Stimulated activated effector memory CD8-positive, alpha-beta T cell treated with anti-CD3 and anti-CD28 coated beads, Interleukin-12 subunit alpha, Interleukin-12 subunit beta, amount 100 ng/mL, for 72 hours (primary cell): ENCODE results near the gene TANGO6.

Experiments used
- ATAC-seq: fragments of 150-1000 bp; cut with Tn5 transposase; 2 replicates; pipeline ENCODE4 v1.10.0; 2021
- DNase-seq, 2 donors: peaks; one replicate each; pipeline ENCODE4 v3.0.0; 2021 to 2022; ENCODE audit warnings: low spot score in 2 of 2
- H3K27ac Mint-ChIP-seq: one replicate; pipeline ENCODE4 v1.8.0; 2022; ENCODE audit warnings: mild to moderate bottlenecking, mixed read lengths
- H3K36me3 Mint-ChIP-seq: one replicate; pipeline ENCODE4 v1.8.0; 2022; ENCODE audit warnings: mild to moderate bottlenecking, mixed read lengths
- H3K4me1 Mint-ChIP-seq: one replicate; pipeline ENCODE4 v1.8.0; 2022; ENCODE audit warnings: mixed read lengths
- H3K4me3 Mint-ChIP-seq: one replicate; pipeline ENCODE4 v1.8.0; 2022; ENCODE audit warnings: mild to moderate bottlenecking, mixed read lengths
- H3K9me3 Mint-ChIP-seq: one replicate; pipeline ENCODE4 v1.8.0; 2022; ENCODE audit warnings: mixed read lengths

The TANGO6 gene

DNA sequence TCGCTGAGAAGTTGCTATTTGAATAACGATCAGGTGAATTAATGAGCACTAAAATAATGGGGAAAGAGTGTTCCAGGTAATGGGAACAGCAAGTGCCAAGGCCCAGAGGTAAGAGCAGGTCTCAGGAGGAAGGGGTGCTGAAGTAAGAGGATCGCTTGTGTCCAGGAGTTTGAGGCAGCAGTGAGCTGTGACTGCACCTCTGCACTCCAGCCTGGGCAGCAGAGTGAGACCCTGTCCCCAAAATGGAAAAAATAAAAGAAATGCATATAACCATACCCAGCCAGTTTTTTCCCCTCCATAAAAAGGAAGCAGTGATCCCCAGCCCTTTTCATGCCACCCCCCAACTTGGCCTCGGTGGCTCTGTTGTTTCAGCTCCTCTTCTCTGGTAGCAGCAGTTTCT, 245.4 kb downstream of the TANGO6 start:
- Mint-ChIP-seq H3K4me3 (no peak overlapping the region), H3K4me1 (peaks cover 17% of the 10 kb centered on the region), H3K36me3 (peaks cover 10% of the 10 kb centered on the region), H3K9me3 (no peaks in the 10 kb centered on the region), H3K27ac (no peak overlapping the region)
- no peak for DNase-seq
- ATAC-seq = no peak

DNA sequence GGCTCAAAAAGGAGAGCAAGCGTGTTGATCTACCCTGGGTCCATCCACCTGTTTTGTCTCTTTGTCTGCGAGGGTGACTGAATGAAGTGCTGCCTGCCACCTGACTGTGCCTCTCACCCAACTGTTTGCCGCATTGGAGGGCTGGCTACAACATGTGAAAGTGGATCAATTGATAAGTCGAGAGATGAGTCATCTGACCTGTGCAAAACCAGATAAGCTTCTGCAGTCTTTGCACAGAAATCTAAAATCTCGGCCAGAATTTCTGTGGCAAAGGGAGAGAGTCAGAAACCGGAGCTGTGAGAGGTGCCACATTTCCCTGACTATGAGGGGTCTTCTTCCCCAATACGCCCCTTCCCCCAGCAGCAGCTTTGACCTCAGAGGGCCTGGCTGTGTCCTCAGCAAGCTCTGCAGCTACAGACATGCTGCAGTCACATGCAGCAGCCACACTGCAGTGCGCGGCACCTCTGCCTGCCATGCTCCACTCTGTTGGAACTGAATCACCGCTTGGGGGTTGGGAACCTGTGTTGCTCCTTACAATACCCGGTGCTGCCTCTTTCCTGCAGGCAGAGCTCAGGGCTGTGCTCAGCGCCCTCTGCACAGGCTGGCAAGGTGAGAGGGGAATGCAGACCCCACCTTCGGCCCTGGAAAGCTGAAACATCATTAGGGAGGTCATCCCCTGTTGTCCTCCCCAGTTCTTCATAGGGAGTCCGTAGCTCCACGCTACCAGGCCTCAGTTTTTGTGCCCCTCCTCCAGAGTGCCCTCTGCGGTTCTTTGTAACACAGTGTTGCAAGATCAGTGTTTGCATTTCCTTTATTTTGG, 246.0 kb downstream of the TANGO6 start:
- DNase-seq (peak in 1 of 2 donors; percentile 64), ATAC-seq (peak; percentile 93)
- Mint-ChIP-seq H3K4me1 (peaks cover 17% of the 10 kb centered on the region), H3K27ac (peak overlapping the region; percentile 24), H3K36me3 (peaks cover 10% of the 10 kb centered on the region), H3K4me3 (no peak overlapping the region), H3K9me3 (no peaks in the 10 kb centered on the region)

DNA sequence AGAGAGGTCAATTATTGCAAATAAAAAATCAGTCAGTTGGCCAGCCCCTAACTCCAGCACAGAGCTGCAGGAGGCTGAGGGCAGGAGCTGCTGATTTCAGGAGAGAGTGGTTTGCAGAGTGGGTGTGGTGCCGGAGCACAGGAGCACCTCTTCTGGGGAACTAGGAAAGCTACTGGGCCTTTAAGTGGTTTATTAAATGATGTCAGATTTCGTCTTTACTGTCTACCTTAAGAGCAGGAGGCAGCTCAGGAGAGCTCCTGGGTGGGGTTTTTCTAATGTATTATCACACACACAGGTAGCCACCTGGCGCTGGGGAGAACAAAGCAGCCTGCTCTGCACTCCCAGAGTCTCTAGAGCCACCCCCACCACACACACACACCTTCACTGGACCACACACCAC, 250.6 kb downstream of the TANGO6 start:
- Mint-ChIP-seq H3K9me3 (no peaks in the 10 kb centered on the region), H3K36me3 (no peaks in the 10 kb centered on the region), H3K27ac (no peak overlapping the region), H3K4me1 (peaks cover 8% of the 10 kb centered on the region), H3K4me3 (no peak overlapping the region)
- DNase-seq (no peak), ATAC-seq (no peak)

DNA sequence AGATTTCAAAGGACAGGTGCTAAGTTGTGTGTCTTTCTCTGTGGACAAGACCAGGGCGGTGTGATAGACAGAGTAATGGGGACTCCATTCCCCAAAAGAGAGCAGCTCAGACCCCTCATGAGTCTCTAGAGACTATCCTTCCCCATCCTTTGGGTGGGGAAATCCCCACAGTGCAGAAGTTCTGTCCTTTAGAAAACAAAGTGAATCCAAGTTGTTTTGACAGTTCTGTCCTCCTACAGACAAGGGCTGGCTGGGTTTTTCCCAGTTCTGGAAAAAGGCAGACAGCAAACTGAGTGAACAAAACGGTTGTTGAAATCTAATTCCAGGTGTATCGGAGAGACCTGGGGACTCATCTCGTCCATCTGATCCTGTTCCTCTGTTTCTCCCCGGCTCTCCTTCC, 251.2 kb downstream of the TANGO6 start:
- Mint-ChIP-seq H3K4me1 (peaks cover 3% of the 10 kb centered on the region), H3K4me3 (no peak overlapping the region), H3K36me3 (no peaks in the 10 kb centered on the region), H3K9me3 (no peaks in the 10 kb centered on the region), H3K27ac (no peak overlapping the region)
- ATAC-seq (no peak), DNase-seq (no peak)

DNA sequence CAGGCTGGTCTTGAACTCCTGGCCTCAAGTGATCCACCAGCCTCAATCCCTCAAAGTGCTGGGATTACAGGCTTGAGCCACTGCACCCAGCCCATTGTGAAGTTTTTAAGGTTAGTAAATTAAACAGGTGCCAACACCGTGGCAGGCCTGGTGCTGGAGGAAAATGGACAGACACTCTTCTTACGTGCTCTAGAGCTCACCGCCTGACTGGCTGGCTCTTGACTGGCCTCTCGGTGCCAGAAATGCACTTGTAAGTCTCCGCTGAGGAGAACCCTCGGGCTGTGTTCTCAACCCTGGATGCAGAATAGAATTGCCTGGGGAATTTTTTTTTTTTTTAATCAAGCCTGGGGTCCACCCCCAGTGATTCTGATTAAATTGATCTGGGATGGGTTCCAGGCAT, 251.9 kb downstream of the TANGO6 start:
- Mint-ChIP-seq H3K9me3 (no peaks in the 10 kb centered on the region), H3K4me3 (no peak overlapping the region), H3K4me1 (no peaks in the 10 kb centered on the region), H3K27ac (no peak overlapping the region), H3K36me3 (no peaks in the 10 kb centered on the region)
- no peak for ATAC-seq
- no peak for DNase-seq

DNA sequence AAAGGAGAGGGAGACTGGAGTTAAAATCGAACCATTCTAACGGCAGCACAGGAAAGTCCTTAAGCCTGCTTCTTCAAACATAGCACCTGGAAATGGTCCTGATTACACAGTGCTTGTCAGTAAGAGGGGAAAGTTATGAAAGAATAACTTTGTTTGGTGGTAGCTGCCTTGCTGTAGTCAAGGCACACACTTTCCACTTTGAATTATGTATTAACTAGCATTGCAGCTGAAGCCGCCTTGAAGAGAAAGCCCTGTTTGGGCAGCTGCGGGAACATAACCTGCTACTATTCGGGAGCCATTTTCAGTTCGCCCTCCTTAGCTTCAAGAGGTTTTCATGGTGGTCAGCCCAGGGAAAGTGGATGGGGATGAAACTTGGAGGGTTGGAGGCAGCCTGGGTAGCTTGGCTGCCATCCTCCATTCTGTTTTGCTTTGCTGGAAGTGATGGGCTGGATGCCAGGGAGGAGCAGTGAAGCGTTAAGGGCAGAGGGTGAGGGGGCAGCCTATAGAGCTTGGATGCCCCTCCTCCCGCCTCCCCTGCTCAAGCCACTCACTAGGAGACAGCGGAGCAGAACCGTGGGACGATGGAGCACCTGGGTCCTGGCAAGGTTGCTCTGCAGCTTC, 256.9 kb downstream of the TANGO6 start:
- no peak overlapping the region for H3K27ac Mint-ChIP-seq
- DNase-seq (no peak), ATAC-seq (no peak)
- peaks cover 1% of the 10 kb centered on the region for H3K4me1 Mint-ChIP-seq
- H3K36me3 Mint-ChIP-seq = no peaks in the 10 kb centered on the region
- no peak overlapping the region for H3K4me3 Mint-ChIP-seq
- no peaks in the 10 kb centered on the region for H3K9me3 Mint-ChIP-seq

DNA sequence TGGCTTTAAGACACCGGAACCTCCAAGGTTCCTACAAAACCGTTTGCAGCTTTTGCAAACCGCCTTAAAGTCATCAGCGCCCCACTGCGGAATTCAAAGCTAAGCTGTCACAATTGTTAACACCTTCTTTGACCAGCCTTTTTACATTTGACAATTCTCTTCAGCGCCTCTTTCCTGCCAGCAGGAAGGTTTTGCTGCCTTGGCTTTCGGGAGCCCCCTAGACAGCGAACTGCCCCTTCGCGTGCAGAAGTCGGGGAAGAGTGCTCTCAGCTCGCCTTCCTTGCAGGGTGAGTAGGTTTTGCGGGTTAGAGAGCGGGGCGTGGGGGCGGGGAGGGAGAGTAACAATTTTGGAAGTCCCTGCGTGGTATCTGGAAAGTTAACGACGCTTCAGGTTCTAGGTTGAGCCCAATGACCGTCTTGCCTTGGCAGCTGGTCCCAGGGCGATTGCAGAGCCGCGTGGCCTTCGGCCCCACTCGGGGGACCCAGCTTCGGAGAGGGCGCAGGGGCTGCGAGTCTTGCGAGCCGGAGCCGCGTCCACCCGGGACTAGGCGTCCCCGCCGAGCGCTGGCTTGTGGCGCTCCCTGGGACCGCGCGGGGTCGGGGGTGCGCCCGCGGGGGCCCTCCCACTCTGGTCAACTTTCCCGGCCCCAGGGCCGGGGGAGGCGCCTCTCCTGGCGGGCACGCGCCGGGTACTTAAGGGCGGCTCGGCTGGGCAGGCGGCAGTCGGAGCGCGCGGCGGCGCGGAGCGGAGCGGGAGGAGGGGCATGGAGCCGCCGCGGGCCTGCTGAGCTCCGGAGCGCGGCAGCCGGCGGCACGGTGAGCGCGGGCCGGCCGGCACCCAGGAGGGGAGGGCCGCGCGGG, 262.4 kb downstream of the TANGO6 start, which contains the start of gene HAS3:
TSS of gene HAS3 (plus strand) at position 153 of the 861 bp plus-strand sequence. CDS start 3,743 bp downstream, outside the sequence.
- H3K4me1 Mint-ChIP-seq = peaks cover 31% of the 10 kb centered on the region
- no peak within 1 kb of the TSS for H3K27ac Mint-ChIP-seq
- peaks cover 11% of the 10 kb centered on the region for H3K36me3 Mint-ChIP-seq
- DNase-seq = peak; percentile 20 to 63
- ATAC-seq = peak; percentile 75
- H3K4me3 Mint-ChIP-seq = peak within 1 kb of the TSS; percentile 82
- H3K9me3 Mint-ChIP-seq = no peaks in the 10 kb centered on the region

DNA sequence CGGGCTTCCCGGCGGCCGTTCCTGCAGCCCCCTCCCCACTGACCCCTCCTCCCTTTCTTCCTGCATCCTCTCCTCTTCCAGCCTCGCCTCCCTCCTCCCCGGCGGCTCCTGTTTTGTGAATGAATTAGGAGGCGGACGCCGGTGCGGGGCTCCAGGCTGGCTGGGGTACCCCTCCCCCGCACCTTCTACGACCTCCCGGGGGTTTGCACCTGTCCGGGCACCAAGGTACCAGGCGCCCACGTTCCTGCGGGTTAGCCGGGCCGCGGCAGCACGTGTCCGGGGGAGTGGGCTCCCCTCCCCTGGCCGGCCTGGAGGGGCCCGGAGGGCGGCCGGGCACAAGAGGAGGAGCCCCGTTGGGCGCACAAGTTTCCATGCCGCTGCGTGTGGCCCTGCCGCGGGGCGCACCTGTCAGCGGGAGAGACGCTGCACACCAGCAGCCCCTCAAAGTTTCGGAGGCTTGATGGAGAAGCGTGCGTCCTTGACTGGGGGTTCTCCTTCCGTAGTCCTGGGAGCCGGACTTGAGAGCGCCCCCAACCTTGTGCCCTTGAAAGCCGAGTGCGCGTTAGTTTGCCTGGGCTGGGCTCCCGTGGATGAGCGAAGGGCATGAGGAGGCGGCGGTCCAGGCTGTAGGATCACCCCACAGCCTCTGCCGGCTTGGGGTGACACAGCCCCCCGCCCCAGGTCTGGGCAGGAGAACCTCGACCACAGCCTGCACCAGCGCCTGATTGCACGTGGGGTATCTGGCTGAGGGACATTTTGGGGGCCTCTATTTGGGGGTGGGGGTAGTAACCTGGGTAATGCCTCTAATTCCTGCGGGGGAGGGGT, 263.4 kb downstream of the TANGO6 start:
- Mint-ChIP-seq H3K27ac (no peak overlapping the region), H3K4me3 (peak overlapping the region; percentile 82), H3K36me3 (peaks cover 12% of the 10 kb centered on the region), H3K4me1 (peaks cover 31% of the 10 kb centered on the region), H3K9me3 (no peaks in the 10 kb centered on the region)
- ATAC-seq (peak; percentile 22), DNase-seq (peak in 1 of 2 donors; percentile 58)

DNA sequence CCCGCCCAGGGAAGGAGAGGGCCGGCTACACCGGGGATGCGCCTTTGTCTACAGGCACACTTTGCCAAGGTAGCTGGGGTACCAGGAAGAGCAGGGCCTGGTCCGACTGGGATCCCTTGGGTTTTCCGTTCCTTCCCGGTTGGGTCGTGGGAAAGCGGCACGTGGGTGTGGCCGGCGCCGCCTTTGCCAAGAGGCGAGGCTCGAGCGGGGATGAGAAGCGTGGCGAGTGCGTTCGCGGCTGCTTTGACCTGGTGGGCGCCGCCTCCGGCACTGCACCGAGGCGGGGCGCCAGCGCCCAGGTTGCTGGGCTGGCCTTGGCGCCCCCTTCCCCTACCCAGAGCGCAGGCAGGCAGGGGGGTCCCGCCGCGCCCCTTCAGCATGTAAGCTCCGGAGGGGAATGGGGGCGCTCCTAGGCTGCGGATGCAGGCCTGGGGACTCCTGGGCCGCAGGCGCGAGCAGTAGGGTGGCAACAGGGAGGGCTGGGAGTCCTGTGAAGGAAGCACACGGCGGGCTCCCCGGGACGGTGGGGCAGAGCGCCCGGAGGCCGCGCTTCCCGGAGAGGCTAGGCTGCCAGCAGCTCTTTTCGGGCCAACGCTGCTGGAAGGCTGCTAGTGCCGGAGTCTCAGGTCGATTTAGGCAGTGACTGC, 264.1 kb downstream of the TANGO6 start:
- H3K4me1 Mint-ChIP-seq = peaks cover 31% of the 10 kb centered on the region
- H3K27ac Mint-ChIP-seq = no peak overlapping the region
- no peak for DNase-seq
- no peaks in the 10 kb centered on the region for H3K9me3 Mint-ChIP-seq
- no peak for ATAC-seq
- peak overlapping the region; percentile 82 for H3K4me3 Mint-ChIP-seq
- peaks cover 13% of the 10 kb centered on the region for H3K36me3 Mint-ChIP-seq

DNA sequence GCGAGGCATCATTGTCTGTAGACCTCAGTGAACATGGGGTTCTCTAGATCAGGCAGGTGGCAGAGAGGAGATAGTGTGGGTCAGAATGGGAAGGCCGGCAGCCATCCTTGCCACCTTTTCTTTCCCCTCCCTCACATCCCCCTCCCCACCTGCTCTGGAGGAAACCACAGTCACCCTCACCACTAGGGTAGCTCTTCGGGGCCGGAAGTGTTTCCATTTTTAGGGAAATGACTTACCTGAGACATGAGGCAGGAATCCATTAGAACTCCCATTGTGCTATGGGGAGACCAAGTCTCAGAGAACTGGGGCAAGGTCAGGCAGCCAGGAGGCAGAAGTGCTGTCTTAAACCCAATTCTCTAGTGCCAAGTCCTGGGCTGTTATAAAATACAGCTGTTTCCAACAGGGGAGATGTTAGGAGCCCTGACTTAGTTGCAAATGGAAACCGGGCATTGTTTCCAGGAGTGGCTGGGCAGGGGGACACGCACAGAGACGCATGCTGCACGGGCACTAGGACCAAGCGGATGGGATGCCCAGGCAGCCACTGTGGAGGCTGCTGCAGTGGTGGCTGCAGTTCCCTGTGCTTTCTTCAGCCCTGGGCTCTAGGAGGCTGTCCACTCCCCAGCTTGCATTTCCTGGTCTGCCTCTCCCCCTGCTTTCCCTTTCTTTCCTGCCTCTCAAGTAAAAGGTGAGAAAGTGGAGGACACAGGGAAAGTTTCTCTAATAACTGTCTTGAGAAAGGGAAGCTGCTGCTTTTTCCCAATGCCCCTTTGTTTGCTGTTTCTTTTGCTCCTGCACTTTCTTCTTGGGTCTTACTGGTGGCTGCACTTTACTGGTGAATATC, 265.0 kb downstream of the TANGO6 start:
- H3K27ac Mint-ChIP-seq = no peak overlapping the region
- ATAC-seq (no peak), DNase-seq (no peak)
- no peak overlapping the region for H3K4me3 Mint-ChIP-seq
- H3K36me3 Mint-ChIP-seq = peaks cover 21% of the 10 kb centered on the region
- no peaks in the 10 kb centered on the region for H3K9me3 Mint-ChIP-seq
- peaks cover 36% of the 10 kb centered on the region for H3K4me1 Mint-ChIP-seq

DNA sequence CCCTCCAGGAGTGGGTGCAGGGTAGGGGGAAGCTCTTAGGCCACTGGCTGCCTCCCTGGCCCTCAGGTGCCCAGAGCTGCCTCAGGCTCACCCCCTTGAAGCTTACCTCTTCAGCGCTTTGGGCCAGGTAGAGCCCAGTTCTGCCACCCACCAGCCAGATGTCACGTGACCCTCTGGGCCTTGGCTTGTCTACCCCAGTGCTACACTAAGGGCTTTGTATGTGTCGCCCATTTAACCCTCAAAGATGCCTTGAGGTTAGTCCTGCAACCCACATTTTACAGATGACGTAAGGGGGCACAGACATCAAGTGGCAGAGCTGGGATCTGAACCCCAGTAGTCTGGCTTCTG, 265.5 kb downstream of the TANGO6 start:
- peaks cover 24% of the 10 kb centered on the region for H3K36me3 Mint-ChIP-seq
- no peaks in the 10 kb centered on the region for H3K9me3 Mint-ChIP-seq
- DNase-seq = no peak
- no peak for ATAC-seq
- H3K4me1 Mint-ChIP-seq = peaks cover 39% of the 10 kb centered on the region
- H3K27ac Mint-ChIP-seq = no peak overlapping the region
- H3K4me3 Mint-ChIP-seq = no peak overlapping the region

DNA sequence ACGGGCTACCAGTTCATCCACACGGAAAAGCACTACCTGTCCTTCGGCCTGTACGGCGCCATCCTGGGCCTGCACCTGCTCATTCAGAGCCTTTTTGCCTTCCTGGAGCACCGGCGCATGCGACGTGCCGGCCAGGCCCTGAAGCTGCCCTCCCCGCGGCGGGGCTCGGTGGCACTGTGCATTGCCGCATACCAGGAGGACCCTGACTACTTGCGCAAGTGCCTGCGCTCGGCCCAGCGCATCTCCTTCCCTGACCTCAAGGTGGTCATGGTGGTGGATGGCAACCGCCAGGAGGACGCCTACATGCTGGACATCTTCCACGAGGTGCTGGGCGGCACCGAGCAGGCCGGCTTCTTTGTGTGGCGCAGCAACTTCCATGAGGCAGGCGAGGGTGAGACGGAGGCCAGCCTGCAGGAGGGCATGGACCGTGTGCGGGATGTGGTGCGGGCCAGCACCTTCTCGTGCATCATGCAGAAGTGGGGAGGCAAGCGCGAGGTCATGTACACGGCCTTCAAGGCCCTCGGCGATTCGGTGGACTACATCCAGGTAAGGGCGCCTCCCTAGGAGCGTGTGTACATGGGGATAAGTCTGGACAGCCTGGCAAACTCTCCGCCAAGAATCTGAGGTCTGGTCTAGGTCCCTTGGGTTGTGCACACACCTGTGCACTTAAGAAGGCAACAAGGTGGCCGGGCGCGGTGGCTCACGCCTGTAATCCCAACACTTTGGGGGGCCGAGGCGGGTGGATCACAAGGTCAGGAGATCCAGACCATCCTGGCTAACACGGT, 266.3 kb downstream of the TANGO6 start:
- ATAC-seq = no peak
- Mint-ChIP-seq H3K36me3 (peaks cover 32% of the 10 kb centered on the region), H3K27ac (no peak overlapping the region), H3K4me3 (no peak overlapping the region), H3K9me3 (no peaks in the 10 kb centered on the region), H3K4me1 (peaks cover 43% of the 10 kb centered on the region)
- no peak for DNase-seq

DNA sequence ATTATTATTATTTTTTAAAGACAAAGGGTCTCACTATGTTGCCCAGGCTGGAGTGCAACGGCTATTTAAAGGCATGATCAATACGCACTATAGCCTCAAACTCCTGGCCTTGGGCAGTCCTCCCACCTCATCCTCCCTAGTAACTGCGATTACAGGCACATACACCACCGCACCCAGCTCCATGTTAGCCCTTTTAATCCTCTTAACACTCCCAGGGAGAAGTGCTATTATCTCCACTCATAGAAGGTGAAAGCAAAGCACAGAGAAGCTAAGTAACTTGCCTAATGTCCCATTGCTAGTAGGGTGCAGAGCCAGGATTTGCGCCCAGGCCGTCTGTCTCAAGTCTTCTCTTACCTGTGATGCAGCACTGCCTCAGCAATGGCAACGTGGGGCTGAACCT, 267.1 kb downstream of the TANGO6 start:
- H3K4me3 Mint-ChIP-seq = no peak overlapping the region
- peaks cover 38% of the 10 kb centered on the region for H3K36me3 Mint-ChIP-seq
- ATAC-seq = no peak
- DNase-seq = no peak
- no peaks in the 10 kb centered on the region for H3K9me3 Mint-ChIP-seq
- peaks cover 40% of the 10 kb centered on the region for H3K4me1 Mint-ChIP-seq
- H3K27ac Mint-ChIP-seq = no peak overlapping the region
